ENCODE data around the gene PAPOLB.

- TF ChIP-seq CTCF (conservative IDR thresholded peaks at IDR 0.05) (no peak), ZFX (IDR thresholded peaks at IDR 0.05) (no peak)
These were observed 23.1 kb downstream of the PAPOLB start for GRCh38 chr7:4838626-4839334.

Measured in C4-2B (cell line).